Mesothelial cell of epicardium (in vitro differentiated cells): ENCODE data around the gene MYF5. TPM values are rescaled to one million over a fixed set of nuclear protein-coding genes. Genes with fewer than 3 reads are reported as not detected.
A peak's percentile ranks its signal among the peaks of the same experiment; 100 is the strongest.

Source experiments
- DNase-seq, 2 experiments: peaks; one replicate each; pipeline ENCODE4 v3.0.0; 2021; ENCODE audit warnings: low spot score in 2 of 2; ENCODE audit not compliant: unreplicated experiment in 2 of 2
- H3K27ac Mint-ChIP-seq: 2 replicates; pipeline ENCODE4 v1.8.0; 2021; ENCODE audit warnings: mixed read lengths
- H3K27me3 Mint-ChIP-seq: 2 replicates; pipeline ENCODE4 v1.8.0; 2021; ENCODE audit warnings: low read depth, mixed read lengths
- H3K36me3 Mint-ChIP-seq: 2 replicates; pipeline ENCODE4 v1.8.0; 2021; ENCODE audit warnings: mixed read lengths
- H3K4me1 Mint-ChIP-seq: 2 replicates; pipeline ENCODE4 v1.8.0; 2021; ENCODE audit warnings: mixed read lengths
- H3K4me3 Mint-ChIP-seq: 2 replicates; pipeline ENCODE4 v1.8.0; 2021; ENCODE audit warnings: mild to moderate bottlenecking, moderate library complexity, mixed read lengths
- H3K9me3 Mint-ChIP-seq: 2 replicates; pipeline ENCODE4 v1.8.0; 2021; ENCODE audit warnings: mixed read lengths
- total RNA-seq: library from RNA; stranded (reverse); gene quantifications from 3 replicates; pipeline ENCODE4 v1.2.1, GENCODE V29; 2021
- TF ChIP-seq, protein P1 (sequence below): fragments of 200-600 bp; sonication (generic); IDR thresholded peaks from one replicate; pipeline ENCODE4 v1.5.0; 2021; ENCODE audit warnings: antibody characterized with exemption; ENCODE audit not compliant: unreplicated experiment

Gene MYF5
- total RNA-seq, 1 donor from 2014 or later: not detected

DNA sequence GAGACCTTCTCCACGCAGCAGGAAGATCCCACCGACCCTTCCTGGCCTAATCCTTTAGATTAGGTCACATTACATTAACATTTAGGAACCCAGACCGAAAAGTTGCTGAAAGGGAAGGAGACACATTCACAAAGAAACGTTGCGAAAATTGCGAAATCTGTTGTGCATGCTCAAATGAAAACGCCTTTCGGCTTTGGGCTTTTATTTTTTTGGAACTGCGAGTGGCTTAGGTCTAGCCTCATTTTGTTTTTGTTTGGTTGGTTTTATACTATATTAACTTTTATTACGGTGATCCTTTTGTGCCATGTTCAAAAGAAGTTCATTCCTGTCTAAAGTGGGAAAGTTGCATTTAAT, 7.8 kb upstream of the MYF5 start:
- DNase-seq: no peak
- peaks cover 21% of the 10 kb centered on the region for H3K4me1 Mint-ChIP-seq
- no peaks in the 10 kb centered on the region for H3K36me3 Mint-ChIP-seq
- no peak overlapping the region for H3K27ac Mint-ChIP-seq
- H3K27me3 Mint-ChIP-seq: peaks cover 74% of the 10 kb centered on the region
- H3K4me3 Mint-ChIP-seq: peak overlapping the region; percentile 77
- no peaks in the 10 kb centered on the region for H3K9me3 Mint-ChIP-seq
- TF ChIP-seq, protein P1, sequence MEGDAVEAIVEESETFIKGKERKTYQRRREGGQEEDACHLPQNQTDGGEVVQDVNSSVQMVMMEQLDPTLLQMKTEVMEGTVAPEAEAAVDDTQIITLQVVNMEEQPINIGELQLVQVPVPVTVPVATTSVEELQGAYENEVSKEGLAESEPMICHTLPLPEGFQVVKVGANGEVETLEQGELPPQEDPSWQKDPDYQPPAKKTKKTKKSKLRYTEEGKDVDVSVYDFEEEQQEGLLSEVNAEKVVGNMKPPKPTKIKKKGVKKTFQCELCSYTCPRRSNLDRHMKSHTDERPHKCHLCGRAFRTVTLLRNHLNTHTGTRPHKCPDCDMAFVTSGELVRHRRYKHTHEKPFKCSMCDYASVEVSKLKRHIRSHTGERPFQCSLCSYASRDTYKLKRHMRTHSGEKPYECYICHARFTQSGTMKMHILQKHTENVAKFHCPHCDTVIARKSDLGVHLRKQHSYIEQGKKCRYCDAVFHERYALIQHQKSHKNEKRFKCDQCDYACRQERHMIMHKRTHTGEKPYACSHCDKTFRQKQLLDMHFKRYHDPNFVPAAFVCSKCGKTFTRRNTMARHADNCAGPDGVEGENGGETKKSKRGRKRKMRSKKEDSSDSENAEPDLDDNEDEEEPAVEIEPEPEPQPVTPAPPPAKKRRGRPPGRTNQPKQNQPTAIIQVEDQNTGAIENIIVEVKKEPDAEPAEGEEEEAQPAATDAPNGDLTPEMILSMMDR: no peak

DNA sequence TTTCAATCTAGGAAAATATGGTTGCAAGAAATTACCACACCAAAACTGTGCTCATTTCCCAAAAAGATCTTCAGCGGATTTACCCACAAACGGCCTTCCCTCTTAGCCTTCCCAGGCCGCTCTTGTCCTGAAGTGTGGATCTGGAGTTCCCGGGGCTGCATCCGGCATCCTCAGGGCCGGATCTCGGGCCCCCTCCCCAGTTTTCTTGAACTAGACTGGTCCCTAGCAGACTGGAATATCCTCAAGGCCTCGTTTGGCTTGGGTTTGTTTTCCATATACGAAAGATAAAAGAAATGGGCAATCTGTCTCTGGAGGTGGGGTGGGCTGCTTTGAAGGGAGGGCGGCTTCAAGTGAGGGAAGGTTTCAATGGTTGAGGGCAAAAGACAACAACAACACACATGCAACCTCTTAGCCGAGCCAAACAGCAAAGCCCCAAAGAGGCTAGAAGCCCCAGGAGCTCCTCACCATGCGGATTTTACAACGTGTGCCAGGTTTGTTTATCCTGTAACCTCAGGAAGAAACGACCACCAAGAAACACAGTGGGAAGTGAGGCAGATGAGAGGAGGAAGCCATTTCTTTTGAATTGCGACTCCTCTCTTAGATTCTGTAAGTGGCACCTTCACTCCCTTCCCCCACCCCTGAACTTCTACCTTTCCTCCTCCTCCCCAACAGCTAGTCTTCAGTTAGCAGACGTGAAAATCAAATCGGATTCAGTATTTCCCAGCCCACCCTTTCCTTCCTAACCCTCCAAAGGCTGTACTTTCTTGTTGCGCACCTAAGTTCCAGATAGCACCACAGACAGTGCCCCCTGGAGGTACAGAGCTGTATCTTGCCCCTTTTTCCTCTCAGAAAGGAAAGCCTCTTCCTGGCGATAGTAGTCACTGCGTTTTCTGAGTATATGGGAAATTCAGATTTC, 6.6 kb upstream of the MYF5 start:
- Mint-ChIP-seq H3K4me1 (peaks cover 26% of the 10 kb centered on the region), H3K27me3 (peaks cover 85% of the 10 kb centered on the region), H3K27ac (no peak overlapping the region), H3K9me3 (no peaks in the 10 kb centered on the region), H3K36me3 (no peaks in the 10 kb centered on the region), H3K4me3 (peak overlapping the region; percentile 5)
- TF ChIP-seq, protein P1: no peak
- DNase-seq: no peak

DNA sequence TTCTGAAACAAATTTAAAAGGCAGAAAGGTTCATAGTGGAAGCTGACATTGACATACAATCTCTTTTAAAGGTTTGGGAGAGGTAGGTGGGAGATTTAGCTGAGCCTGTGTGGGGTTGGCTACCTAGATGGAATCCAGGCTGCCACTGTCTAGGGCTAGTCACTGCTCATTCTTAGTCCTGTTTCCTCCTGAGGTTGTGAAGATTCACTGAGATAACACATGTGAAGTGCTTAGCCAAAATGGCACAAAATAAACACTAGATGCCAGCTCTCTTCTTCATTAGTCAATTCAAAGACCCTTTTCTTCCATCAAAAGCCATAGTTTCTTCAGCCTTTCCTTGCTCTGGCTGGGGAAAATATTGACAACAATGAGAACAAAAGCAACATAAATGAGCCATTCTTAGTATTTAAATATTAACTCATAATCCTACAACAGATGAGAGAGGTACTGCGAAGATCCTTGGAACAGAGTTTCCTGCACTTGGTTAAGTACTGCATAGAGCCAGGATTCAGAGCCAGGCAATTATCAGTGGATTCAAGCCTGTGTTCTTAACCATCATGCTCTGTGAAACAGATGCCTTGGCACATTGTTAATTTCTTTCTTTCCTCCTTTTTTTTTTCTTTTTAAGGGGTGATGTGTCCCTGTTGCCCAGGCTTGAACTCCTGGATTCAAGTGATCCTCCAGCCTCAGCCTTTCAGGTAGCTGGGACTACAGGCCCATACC, 5.8 kb upstream of the MYF5 start:
- Mint-ChIP-seq H3K4me1 (peaks cover 26% of the 10 kb centered on the region), H3K27me3 (peaks cover 90% of the 10 kb centered on the region), H3K36me3 (no peaks in the 10 kb centered on the region), H3K9me3 (no peaks in the 10 kb centered on the region), H3K27ac (no peak overlapping the region), H3K4me3 (no peak overlapping the region)
- no peak for DNase-seq
- TF ChIP-seq, protein P1: no peak

DNA sequence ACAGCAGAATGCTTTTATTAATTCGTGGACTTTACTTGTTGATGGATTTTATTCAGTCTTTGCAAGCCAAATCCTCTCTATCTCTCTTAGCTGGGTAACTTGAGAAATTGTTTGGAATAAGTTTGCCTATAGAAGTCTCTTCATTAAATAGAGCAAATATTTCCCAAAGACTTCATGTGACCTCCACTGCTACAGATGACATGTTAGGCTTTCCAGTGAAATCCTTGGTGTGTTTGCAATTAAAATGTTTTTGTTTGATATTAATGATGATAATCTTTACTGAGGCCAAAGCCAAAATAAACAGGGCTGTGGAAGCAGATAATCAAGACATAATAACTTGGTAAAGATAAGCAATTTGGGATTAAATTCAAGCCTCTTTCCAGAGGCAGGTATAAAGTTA, 4.8 kb upstream of the MYF5 start:
- Mint-ChIP-seq H3K27me3 (peaks cover 87% of the 10 kb centered on the region), H3K36me3 (no peaks in the 10 kb centered on the region), H3K4me1 (peaks cover 26% of the 10 kb centered on the region), H3K27ac (no peak overlapping the region), H3K4me3 (no peak overlapping the region), H3K9me3 (no peaks in the 10 kb centered on the region)
- no peak for DNase-seq
- TF ChIP-seq, protein P1: no peak

DNA sequence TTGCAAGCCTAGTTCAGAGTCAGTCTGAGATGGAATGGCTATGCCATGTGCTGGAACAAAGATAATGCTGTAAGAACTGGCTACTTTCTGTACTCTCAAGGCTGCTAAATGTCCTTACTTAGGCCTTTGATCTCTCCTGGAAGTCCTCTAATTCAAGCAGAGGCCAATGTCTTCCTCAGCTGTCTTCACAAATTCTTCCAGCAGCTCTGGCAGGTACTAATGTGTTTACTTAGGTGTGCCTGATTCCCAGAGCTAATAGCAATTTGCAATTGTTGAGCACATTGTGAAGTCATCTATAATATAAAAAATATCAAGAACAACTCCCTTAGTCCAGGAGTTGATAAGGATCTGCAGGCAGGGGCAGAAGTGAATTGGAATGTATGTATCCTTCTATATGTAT, 3.8 kb upstream of the MYF5 start:
- peaks cover 79% of the 10 kb centered on the region for H3K27me3 Mint-ChIP-seq
- H3K27ac Mint-ChIP-seq: no peak overlapping the region
- peaks cover 24% of the 10 kb centered on the region for H3K4me1 Mint-ChIP-seq
- DNase-seq: no peak
- no peaks in the 10 kb centered on the region for H3K9me3 Mint-ChIP-seq
- TF ChIP-seq, protein P1: no peak
- H3K36me3 Mint-ChIP-seq: no peaks in the 10 kb centered on the region
- H3K4me3 Mint-ChIP-seq: no peak overlapping the region
